Measurements from ENCODE around the gene DCXR.
"Not testable (repeated sequence)": the region's sequence is repeated elsewhere in the genome, so short reads cannot be mapped to it uniquely, and the experiment has no call there.

The DCXR gene

GRCh38 chr17:82047914-82048570 lies 10.5 kb upstream of the DCXR start:
- no peak overlapping the region for H3K4me3 ChIP-seq (ENCODE audit: low read length)
- no peak overlapping the region for H3K27ac ChIP-seq (ENCODE audit: low read length)
- no peaks in the 10 kb centered on the region for H3K9me3 ChIP-seq (ENCODE audit: control insufficient read depth, insufficient read depth, low read length)
- DNase-seq (ENCODE audit: low read depth, low spot score) = no peak
- H3K36me3 ChIP-seq (ENCODE audit: control insufficient read depth, insufficient read depth, low read length) = peaks cover 12% of the 10 kb centered on the region
- peaks cover 11% of the 10 kb centered on the region; the same call in 1 of the 2 replicates for H3K4me1 ChIP-seq (ENCODE audit: control insufficient read depth, insufficient read depth, low read length)
- no peaks in the 10 kb centered on the region for H3K27me3 ChIP-seq (ENCODE audit: control insufficient read depth, insufficient read depth, low read length)
- WGBS (ENCODE audit: insufficient coverage, insufficient read length) = no CpG with 5 or more reads among the region's 25 CpGs

GRCh38 chr17:82047379-82047778 lies 9.9 kb upstream of the DCXR start:
- peaks cover 12% of the 10 kb centered on the region for H3K36me3 ChIP-seq (ENCODE audit: control insufficient read depth, insufficient read depth, low read length)
- H3K9me3 ChIP-seq (ENCODE audit: control insufficient read depth, insufficient read depth, low read length) = no peaks in the 10 kb centered on the region
- WGBS (ENCODE audit: insufficient coverage, insufficient read length) = no CpG with 5 or more reads among the region's 24 CpGs

GRCh38 chr17:82046903-82047302 lies 9.4 kb upstream of the DCXR start:
- no peak overlapping the region for H3K27ac ChIP-seq (ENCODE audit: low read length)
- no peak for DNase-seq (ENCODE audit: low read depth, low spot score)
- H3K4me1 ChIP-seq (ENCODE audit: control insufficient read depth, insufficient read depth, low read length) = peaks cover 11% of the 10 kb centered on the region; the same call in 1 of the 2 replicates
- H3K9me3 ChIP-seq (ENCODE audit: control insufficient read depth, insufficient read depth, low read length) = no peaks in the 10 kb centered on the region
- no peak overlapping the region for H3K4me3 ChIP-seq (ENCODE audit: low read length)
- no peaks in the 10 kb centered on the region for H3K27me3 ChIP-seq (ENCODE audit: control insufficient read depth, insufficient read depth, low read length)
- peaks cover 12% of the 10 kb centered on the region for H3K36me3 ChIP-seq (ENCODE audit: control insufficient read depth, insufficient read depth, low read length)
- no CpG with 5 or more reads among the region's 21 CpGs for WGBS (ENCODE audit: insufficient coverage, insufficient read length)

More at GRCh38 chr17:82047379-82047778, 9.9 kb upstream of the DCXR start:
- Histone ChIP-seq H3K27ac (ENCODE audit: low read length) (no peak overlapping the region), H3K4me1 (ENCODE audit: control insufficient read depth, insufficient read depth, low read length) (peaks cover 11% of the 10 kb centered on the region; the same call in 1 of the 2 replicates), H3K27me3 (ENCODE audit: control insufficient read depth, insufficient read depth, low read length) (no peaks in the 10 kb centered on the region), H3K4me3 (ENCODE audit: low read length) (no peak overlapping the region)
- no peak for DNase-seq (ENCODE audit: low read depth, low spot score)

GRCh38 chr17:82045936-82046484 lies 8.5 kb upstream of the DCXR start:
- Histone ChIP-seq H3K27ac (ENCODE audit: low read length) (no peak overlapping the region), H3K4me3 (ENCODE audit: low read length) (no peak overlapping the region), H3K4me1 (ENCODE audit: control insufficient read depth, insufficient read depth, low read length) (peaks cover 11% of the 10 kb centered on the region; the same call in 1 of the 2 replicates), H3K27me3 (ENCODE audit: control insufficient read depth, insufficient read depth, low read length) (no peaks in the 10 kb centered on the region), H3K36me3 (ENCODE audit: control insufficient read depth, insufficient read depth, low read length) (peaks cover 12% of the 10 kb centered on the region), H3K9me3 (ENCODE audit: control insufficient read depth, insufficient read depth, low read length) (no peaks in the 10 kb centered on the region)
- WGBS (ENCODE audit: insufficient coverage, insufficient read length) = no CpG with 5 or more reads among the region's 14 CpGs
- no peak for DNase-seq (ENCODE audit: low read depth, low spot score)

- H3K9me3 ChIP-seq (ENCODE audit: control insufficient read depth, insufficient read depth, low read length) = no peaks in the 10 kb centered on the region
- no peaks in the 10 kb centered on the region for H3K27me3 ChIP-seq (ENCODE audit: control insufficient read depth, insufficient read depth, low read length)
- peaks cover 5% of the 10 kb centered on the region for H3K36me3 ChIP-seq (ENCODE audit: control insufficient read depth, insufficient read depth, low read length)
- H3K4me3 ChIP-seq (ENCODE audit: low read length) = no peak overlapping the region
- H3K4me1 ChIP-seq (ENCODE audit: control insufficient read depth, insufficient read depth, low read length) = peaks cover 5% of the 10 kb centered on the region; the same call in 1 of the 2 replicates
- H3K27ac ChIP-seq (ENCODE audit: low read length) = no peak overlapping the region
- WGBS (ENCODE audit: insufficient coverage, insufficient read length) = no CpG with 5 or more reads among the region's 16 CpGs
- no peak for DNase-seq (ENCODE audit: low read depth, low spot score)
Measured at GRCh38 chr17:82043507-82043906, 6.0 kb upstream of the DCXR start.

GRCh38 chr17:82042649-82043048 lies 5.2 kb upstream of the DCXR start:
- Histone ChIP-seq H3K4me3 (ENCODE audit: low read length) (no peak overlapping the region), H3K4me1 (ENCODE audit: control insufficient read depth, insufficient read depth, low read length) (peaks cover 5% of the 10 kb centered on the region; the same call in 1 of the 2 replicates)
- WGBS (ENCODE audit: insufficient coverage, insufficient read length) = no CpG with 5 or more reads among the region's 9 CpGs

GRCh38 chr17:82041144-82041814 lies 3.8 kb upstream of the DCXR start:
- no peak for DNase-seq (ENCODE audit: low read depth, low spot score)
- WGBS (ENCODE audit: insufficient coverage, insufficient read length) = no CpG with 5 or more reads among the region's 17 CpGs
- Histone ChIP-seq H3K36me3 (ENCODE audit: control insufficient read depth, insufficient read depth, low read length) (no peaks in the 10 kb centered on the region), H3K4me3 (ENCODE audit: low read length) (no peak overlapping the region), H3K27ac (ENCODE audit: low read length) (no peak overlapping the region), H3K27me3 (ENCODE audit: control insufficient read depth, insufficient read depth, low read length) (no peaks in the 10 kb centered on the region), H3K4me1 (ENCODE audit: control insufficient read depth, insufficient read depth, low read length) (peaks cover 5% of the 10 kb centered on the region; the same call in 1 of the 2 replicates), H3K9me3 (ENCODE audit: control insufficient read depth, insufficient read depth, low read length) (no peaks in the 10 kb centered on the region)

More at GRCh38 chr17:82042649-82043048, 5.2 kb upstream of the DCXR start:
- no peak overlapping the region for H3K27ac ChIP-seq (ENCODE audit: low read length)
- H3K9me3 ChIP-seq (ENCODE audit: control insufficient read depth, insufficient read depth, low read length) = no peaks in the 10 kb centered on the region
- no peaks in the 10 kb centered on the region for H3K27me3 ChIP-seq (ENCODE audit: control insufficient read depth, insufficient read depth, low read length)
- no peak for DNase-seq (ENCODE audit: low read depth, low spot score)
- peaks cover 5% of the 10 kb centered on the region for H3K36me3 ChIP-seq (ENCODE audit: control insufficient read depth, insufficient read depth, low read length)

- Histone ChIP-seq H3K4me1 (ENCODE audit: control insufficient read depth, insufficient read depth, low read length) (peaks cover 5% of the 10 kb centered on the region; the same call in 1 of the 2 replicates), H3K9me3 (ENCODE audit: control insufficient read depth, insufficient read depth, low read length) (no peaks in the 10 kb centered on the region), H3K27me3 (ENCODE audit: control insufficient read depth, insufficient read depth, low read length) (no peaks in the 10 kb centered on the region), H3K27ac (ENCODE audit: low read length) (no peak overlapping the region), H3K36me3 (ENCODE audit: control insufficient read depth, insufficient read depth, low read length) (no peaks in the 10 kb centered on the region), H3K4me3 (ENCODE audit: low read length) (no peak overlapping the region)
- no peak for DNase-seq (ENCODE audit: low read depth, low spot score)
- WGBS (ENCODE audit: insufficient coverage, insufficient read length) = no CpG with 5 or more reads among the region's 8 CpGs
Measured at GRCh38 chr17:82039695-82040299, 2.3 kb upstream of the DCXR start.

GRCh38 chr17:82038796-82039409 lies 1.4 kb upstream of the DCXR start:
- DNase-seq (ENCODE audit: low read depth, low spot score); H3K27me3 ChIP-seq (ENCODE audit: control insufficient read depth, insufficient read depth, low read length); H3K9me3 ChIP-seq (ENCODE audit: control insufficient read depth, insufficient read depth, low read length); H3K36me3 ChIP-seq (ENCODE audit: control insufficient read depth, insufficient read depth, low read length); H3K4me1 ChIP-seq (ENCODE audit: control insufficient read depth, insufficient read depth, low read length); H3K4me3 ChIP-seq (ENCODE audit: low read length); H3K27ac ChIP-seq (ENCODE audit: low read length): not testable (repeated sequence)
- WGBS (ENCODE audit: insufficient coverage, insufficient read length) = no CpG with 5 or more reads among the region's 16 CpGs

- H3K27me3 ChIP-seq (ENCODE audit: control insufficient read depth, insufficient read depth, low read length) = no peaks in the 10 kb centered on the region
- H3K9me3 ChIP-seq (ENCODE audit: control insufficient read depth, insufficient read depth, low read length) = no peaks in the 10 kb centered on the region
- no peaks in the 10 kb centered on the region for H3K36me3 ChIP-seq (ENCODE audit: control insufficient read depth, insufficient read depth, low read length)
- H3K27ac ChIP-seq (ENCODE audit: low read length) = no peak overlapping the region
- DNase-seq (ENCODE audit: low read depth, low spot score) = no peak
- H3K4me3 ChIP-seq (ENCODE audit: low read length) = no peak overlapping the region
- peaks cover 4% of the 10 kb centered on the region; the same call in 1 of the 2 replicates for H3K4me1 ChIP-seq (ENCODE audit: control insufficient read depth, insufficient read depth, low read length)
- no CpG with 5 or more reads among the region's 10 CpGs for WGBS (ENCODE audit: insufficient coverage, insufficient read length)
Measured at GRCh38 chr17:82037889-82038195, 345 bp upstream of the DCXR start.

Data from iPS DF 6.9 (cell line).